ENCODE measurements around the gene CLCA4.
"Not testable (repeated sequence)": the region's sequence is repeated elsewhere in the genome, so short reads cannot be mapped to it uniquely, and the experiment has no call there.

CLCA4 gene, protein sequence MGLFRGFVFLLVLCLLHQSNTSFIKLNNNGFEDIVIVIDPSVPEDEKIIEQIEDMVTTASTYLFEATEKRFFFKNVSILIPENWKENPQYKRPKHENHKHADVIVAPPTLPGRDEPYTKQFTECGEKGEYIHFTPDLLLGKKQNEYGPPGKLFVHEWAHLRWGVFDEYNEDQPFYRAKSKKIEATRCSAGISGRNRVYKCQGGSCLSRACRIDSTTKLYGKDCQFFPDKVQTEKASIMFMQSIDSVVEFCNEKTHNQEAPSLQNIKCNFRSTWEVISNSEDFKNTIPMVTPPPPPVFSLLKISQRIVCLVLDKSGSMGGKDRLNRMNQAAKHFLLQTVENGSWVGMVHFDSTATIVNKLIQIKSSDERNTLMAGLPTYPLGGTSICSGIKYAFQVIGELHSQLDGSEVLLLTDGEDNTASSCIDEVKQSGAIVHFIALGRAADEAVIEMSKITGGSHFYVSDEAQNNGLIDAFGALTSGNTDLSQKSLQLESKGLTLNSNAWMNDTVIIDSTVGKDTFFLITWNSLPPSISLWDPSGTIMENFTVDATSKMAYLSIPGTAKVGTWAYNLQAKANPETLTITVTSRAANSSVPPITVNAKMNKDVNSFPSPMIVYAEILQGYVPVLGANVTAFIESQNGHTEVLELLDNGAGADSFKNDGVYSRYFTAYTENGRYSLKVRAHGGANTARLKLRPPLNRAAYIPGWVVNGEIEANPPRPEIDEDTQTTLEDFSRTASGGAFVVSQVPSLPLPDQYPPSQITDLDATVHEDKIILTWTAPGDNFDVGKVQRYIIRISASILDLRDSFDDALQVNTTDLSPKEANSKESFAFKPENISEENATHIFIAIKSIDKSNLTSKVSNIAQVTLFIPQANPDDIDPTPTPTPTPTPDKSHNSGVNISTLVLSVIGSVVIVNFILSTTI

DNA sequence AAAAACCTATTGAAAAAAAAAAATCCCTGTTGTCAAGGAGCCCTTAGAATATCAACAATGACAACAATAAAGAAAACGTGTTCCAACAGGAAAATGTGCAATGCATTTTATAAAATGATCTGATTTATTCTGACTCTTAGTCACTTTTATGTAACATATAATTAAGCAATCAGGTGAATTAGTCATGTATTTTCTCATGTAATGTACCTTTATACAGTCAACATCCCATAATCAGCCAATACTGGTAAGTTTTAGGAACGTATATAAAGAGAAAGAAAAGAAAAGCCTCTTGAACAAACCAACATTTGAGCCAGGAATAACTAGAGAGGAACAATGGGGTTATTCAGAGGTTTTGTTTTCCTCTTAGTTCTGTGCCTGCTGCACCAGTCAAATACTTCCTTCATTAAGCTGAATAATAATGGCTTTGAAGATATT lies at the start of gene CLCA4:
Gene CLCA4, plus strand, starts transcription at position 292 of the 435 bp plus-strand sequence. Its CDS starts 42 bp downstream, at position 334.
- no peak for DNase-seq (ENCODE audit: insufficient read length, low spot score)
- no peak for FAIRE-seq

DNA sequence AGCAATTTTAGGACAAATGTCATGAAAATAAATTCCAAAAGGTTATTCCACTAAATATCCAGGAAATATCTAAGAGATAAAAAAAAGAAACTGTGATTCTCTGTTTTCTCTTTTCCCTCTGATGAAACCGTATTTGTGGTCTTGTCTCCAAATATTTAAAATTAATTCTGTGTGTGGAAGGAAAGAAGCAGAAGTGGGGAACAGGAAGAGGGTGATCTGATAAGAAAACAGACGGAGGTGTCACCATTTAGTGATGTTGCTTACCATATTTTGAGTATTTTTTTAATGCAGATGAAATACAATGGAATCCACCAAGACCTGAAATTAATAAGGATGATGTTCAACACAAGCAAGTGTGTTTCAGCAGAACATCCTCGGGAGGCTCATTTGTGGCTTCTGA lies 48.6 kb upstream of the CLCA4 start:
- FAIRE-seq (no peak), DNase-seq (ENCODE audit: insufficient read length, low spot score) (no peak)

DNA sequence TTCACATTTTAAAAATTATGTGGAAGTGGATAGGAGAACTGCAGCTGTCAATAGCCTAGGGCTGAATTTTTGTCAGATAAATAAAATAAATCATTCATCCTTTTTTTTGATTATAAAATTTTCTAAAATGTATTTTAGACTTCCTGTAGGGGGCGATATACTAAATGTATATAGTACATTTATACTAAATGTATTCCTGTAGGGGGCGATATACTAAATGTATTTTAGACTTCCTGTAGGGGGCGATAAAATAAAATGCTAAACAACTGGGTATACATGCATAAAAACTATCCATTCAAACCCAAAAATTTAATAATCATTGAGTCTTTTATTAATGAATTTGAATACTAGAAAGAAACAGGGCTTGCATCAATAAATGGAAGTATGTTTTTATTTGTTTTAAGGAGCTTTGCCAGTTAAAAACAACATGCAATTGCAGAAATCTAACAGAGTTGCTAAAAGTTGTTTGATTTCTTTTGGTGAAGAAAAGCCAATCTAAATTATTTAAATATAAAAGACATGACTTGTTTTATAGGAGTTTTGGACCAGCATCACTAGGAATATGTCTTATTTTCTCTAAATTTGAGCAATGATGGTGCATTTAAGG lies 46.8 kb upstream of the CLCA4 start:
- FAIRE-seq: no peak
- DNase-seq (ENCODE audit: insufficient read length, low spot score): no peak

- FAIRE-seq: no peak
- no peak for DNase-seq (ENCODE audit: insufficient read length, low spot score)
Measured at GRCh38 chr1:86500714-86501113, 46.2 kb upstream of the CLCA4 start.

DNA sequence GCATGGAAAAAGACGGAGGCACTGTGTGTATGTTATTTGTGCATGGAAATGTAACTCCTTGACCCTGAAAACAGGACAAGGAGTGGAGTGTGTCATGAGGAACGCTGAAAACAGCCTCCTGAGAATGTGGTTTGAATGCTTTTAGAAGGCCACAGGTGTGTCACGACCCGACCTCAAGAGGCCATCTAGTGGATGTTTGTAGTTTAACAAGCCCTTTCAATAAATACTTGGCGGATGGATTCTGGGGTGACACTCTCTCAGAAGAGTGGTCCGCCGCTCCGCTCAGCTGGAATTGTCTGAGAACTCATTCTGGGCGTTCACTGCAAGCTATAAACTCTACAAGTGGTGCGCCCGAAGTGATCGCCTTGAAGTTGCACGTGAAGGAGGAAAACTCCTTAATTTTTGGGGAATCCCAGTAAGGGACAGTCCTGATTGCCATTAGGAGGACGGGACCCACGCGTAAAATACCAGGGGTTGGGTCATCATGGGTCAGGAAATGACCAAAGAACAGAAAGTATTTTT lies 44.7 kb upstream of the CLCA4 start:
- not testable (repeated sequence) for FAIRE-seq

GRCh38 chr1:86502721-86503405 lies 44.0 kb upstream of the CLCA4 start:
- no peak for DNase-seq (ENCODE audit: insufficient read length, low spot score)
- FAIRE-seq: no peak

More for the DNA sequence above, 44.7 kb upstream of the CLCA4 start:
- not testable (repeated sequence) for DNase-seq (ENCODE audit: insufficient read length, low spot score)

GRCh38 chr1:86503406-86504136 lies 43.3 kb upstream of the CLCA4 start:
- FAIRE-seq (no peak), DNase-seq (ENCODE audit: insufficient read length, low spot score) (no peak)

GRCh38 chr1:86504137-86504479 lies 42.8 kb upstream of the CLCA4 start:
- no peak for DNase-seq (ENCODE audit: insufficient read length, low spot score)
- no peak for FAIRE-seq

DNA sequence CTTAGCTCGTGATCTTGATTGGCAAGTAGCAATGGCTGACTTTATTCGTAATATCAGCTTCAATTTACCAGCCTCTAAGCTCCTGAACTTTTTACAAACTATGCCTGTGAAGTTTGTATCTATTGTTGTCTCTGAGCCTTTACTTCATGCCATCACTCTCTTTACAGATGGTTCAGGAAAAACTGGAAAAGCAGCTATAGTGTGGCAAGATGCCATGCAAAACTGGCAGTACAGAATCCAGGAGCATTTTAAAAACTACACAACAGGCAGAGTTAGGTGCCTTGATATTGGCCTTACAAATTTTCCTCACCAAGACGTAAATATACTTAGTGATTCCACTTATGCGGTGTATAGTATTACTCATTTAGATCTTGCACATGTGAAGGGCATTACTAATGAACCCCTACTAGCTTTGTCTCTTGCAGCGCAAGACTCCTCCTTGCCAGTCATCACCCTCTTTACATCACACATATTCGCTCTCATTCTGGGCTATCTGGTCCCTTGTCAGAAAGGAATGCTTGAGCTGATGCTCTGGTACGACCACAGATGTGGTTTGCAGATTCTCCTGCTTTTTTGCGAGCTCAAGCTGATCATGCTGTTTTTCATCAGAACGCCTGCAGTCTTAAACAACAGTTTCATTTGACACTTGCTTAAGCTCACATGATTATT lies 41.8 kb upstream of the CLCA4 start:
- FAIRE-seq: no peak
- no peak for DNase-seq (ENCODE audit: insufficient read length, low spot score)

DNA sequence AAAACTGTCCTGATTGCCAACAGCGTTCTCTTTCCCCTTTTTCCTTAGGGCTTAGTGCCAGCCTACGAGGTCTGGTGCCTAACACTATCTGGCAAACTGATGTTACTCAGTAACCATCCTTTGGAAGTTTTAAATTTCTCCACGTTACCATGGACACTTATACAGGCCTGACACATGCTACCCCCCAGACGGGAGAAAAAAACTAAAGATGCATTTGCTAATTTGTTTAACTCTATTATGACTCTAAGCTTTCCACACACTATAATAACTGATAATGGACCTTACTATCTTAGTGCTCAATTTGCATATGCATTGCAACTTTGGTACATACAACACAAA lies 41.3 kb upstream of the CLCA4 start:
- FAIRE-seq (no peak), DNase-seq (ENCODE audit: insufficient read length, low spot score) (no peak)

DNA sequence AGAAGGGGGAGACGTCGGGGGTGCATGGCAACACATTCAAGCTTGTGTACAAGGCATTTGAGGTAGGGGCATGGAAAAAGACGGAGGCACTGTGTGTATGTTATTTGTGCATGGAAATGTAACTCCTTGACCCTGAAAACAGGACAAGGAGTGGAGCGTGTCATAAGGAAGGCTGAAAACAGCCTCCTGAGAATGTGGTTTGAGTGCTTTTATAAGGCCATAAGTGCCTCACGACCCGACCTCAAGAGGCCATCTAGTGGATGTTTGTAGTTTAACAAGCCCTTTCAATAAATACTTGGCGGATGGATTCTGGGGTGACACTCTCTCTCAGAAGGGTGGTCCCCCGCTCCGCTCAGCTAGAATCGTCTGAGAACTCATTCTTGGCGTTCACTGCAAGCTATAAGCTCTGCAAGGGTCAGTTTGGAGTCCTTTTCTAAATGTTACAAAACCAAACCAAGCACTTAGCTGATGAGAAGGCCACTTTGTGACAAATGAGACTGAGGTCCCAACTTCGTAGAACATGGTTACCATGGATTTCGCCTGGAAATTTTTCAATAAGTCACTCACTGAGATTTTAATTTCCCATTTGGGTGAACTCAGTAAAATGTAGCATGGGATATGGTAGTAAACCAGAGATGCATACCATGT lies 38.8 kb upstream of the CLCA4 start:
- DNase-seq (ENCODE audit: insufficient read length, low spot score) (no peak), FAIRE-seq (no peak)

- no peak for FAIRE-seq
- DNase-seq (ENCODE audit: insufficient read length, low spot score): no peak
Measured at GRCh38 chr1:86508583-86508969, 38.3 kb upstream of the CLCA4 start.

DNA sequence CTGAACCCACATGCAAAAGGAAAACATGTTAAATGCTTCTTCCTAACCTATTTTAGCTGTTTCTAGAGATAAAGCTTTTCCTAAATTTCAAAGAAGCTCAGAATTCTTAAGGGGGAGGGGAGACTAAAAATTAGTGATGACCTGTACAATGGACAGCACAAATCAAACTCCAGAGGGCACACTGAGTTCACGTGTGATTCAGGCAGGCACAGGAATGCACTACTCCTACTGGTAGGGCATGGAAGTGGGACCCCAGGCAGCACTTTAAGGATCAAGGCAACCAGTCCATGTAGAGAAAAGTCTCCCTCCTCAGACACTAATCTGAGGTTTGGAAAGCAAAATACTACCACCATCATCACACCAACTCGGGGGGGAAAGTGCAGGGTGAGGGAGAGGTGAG lies 31.3 kb upstream of the CLCA4 start:
- FAIRE-seq (no peak), DNase-seq (ENCODE audit: insufficient read length, low spot score) (peak; percentile 6)

DNA sequence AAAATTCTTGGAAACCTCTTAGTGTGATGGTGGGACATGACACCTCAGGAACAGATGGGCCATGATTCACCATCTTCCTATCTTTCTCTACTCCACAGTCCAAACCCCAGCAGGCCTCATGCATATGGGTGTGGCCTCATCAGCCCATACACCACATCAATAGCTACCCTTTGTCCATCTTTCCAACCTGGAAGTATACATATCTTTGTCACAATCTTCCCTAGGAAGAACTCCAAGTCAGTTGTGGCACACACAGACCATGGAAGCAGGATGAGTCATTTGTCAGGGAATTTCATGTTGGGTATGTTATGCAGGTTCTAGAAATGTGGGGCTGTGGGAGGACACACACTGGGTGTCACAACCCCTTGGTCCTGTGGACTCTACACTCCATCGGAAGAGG lies 30.5 kb upstream of the CLCA4 start:
- FAIRE-seq: no peak
- DNase-seq (ENCODE audit: insufficient read length, low spot score): no peak

- no peak for FAIRE-seq
- DNase-seq (ENCODE audit: insufficient read length, low spot score): no peak
Measured at GRCh38 chr1:86517336-86517735, 29.5 kb upstream of the CLCA4 start.

GRCh38 chr1:86520789-86521521 lies 25.9 kb upstream of the CLCA4 start:
- no peak for FAIRE-seq
- no peak for DNase-seq (ENCODE audit: insufficient read length, low spot score)

DNA sequence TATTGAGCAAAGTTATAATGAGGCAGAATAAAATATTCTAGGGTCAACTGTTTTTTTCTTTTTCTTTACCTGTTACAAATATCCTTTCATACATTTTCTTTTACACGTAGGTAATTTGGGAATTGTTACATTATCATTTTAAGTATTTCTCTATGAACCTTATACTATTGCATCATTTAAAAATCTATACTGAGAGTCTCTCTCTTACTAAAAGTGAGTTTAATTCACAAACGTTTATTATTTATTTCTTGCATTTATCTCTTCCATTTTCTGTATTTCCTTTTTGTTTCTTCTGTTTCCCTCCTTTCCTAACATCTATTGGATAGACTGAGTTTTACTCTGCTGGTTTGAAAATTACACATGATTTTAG lies 25.4 kb upstream of the CLCA4 start:
- FAIRE-seq (no peak), DNase-seq (ENCODE audit: insufficient read length, low spot score) (no peak)

DNA sequence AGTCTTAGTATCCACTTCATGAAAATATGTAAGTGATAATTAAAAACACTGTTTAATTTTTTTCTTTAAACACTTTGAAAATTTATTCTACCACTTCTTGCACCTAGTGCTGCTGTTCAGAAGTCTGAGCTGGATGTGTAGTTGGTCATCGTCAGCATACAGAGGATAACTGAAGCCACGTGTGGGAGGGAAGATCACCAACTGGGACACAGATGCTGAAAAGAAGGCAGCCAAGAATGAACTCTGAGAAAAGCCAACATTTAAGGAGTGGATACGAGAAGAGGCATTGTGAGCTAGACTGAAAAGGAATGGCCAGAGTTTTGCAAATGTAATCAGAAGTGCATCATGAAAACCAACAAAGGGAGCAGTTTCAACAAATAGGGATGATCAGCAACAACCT lies 24.6 kb upstream of the CLCA4 start:
- DNase-seq (ENCODE audit: insufficient read length, low spot score): no peak
- no peak for FAIRE-seq
